Measurements from ENCODE around the gene NR1I3.

GRCh38 chr1:161227196-161227871, 10.7 kb downstream of the NR1I3 start:
- no peak for TF ChIP-seq POLR2A (IDR thresholded peaks at IDR 0.05)
- peak; percentile 81 to 91 (median 90) for TF ChIP-seq CTCF (IDR thresholded peaks at IDR 0.05)

Data from tibial nerve (tissue), 3 donors.